Tibial nerve (tissue), 4 donors: ENCODE results near the gene RAB3B. TPM values are rescaled to one million over a fixed set of nuclear protein-coding genes. Genes with fewer than 3 reads are reported as not detected.
"Not testable (repeated sequence)": the region's sequence is repeated elsewhere in the genome, so short reads cannot be mapped to it uniquely, and the experiment has no call there.

ENCODE experiments used
- DNase-seq, 2 donors: peaks; one replicate each; pipeline ENCODE4 v3.0.0-alpha.2; 2019; ENCODE audit warnings: low spot score in 2 of 2
- H3K27ac ChIP-seq, 4 donors: fragments of 200-600 bp; sonication (generic) in 3 of 4; one replicate each; pipeline ENCODE4 v1.5.1; 2017 to 2019; ENCODE audit warnings: mild to moderate bottlenecking in 1 of 4
- H3K27me3 ChIP-seq, 2 donors: fragments of 200-600 bp; sonication (generic) in 1 of 2; one replicate each; pipeline versions ENCODE4 v1.5.1 to v1.6.0; 2017 to 2019
- H3K36me3 ChIP-seq, 3 donors: fragments of 200-600 bp; sonication (generic); one replicate each; pipeline ENCODE4 v1.5.1; 2018 to 2019
- H3K4me1 ChIP-seq, 4 donors: fragments of 200-600 bp; sonication (generic) in 3 of 4; one replicate each; pipeline ENCODE4 v1.5.1; 2017 to 2019
- H3K4me3 ChIP-seq, 4 donors: fragments of 200-600 bp; sonication (generic) in 3 of 4; one replicate each; pipeline ENCODE4 v1.5.1; 2017 to 2019; ENCODE audit warnings: mild to moderate bottlenecking in 1 of 4, moderate library complexity in 1 of 4
- H3K9me3 ChIP-seq, 4 donors: fragments of 200-600 bp; sonication (generic) in 3 of 4; one replicate each; pipeline ENCODE4 v1.5.1; 2017 to 2019
- EP300 ChIP-seq, 2 donors: sonication (generic); formaldehyde crosslinking; IDR thresholded peaks; one replicate each; pipeline ENCODE4 v1.6.1; 2017; ENCODE audit warnings: antibody characterized with exemption in 2 of 2, mild to moderate bottlenecking in 1 of 2
- POLR2A ChIP-seq, 2 donors: fragments of 450-650 bp; IDR thresholded peaks; one replicate each; pipeline ENCODE4 v1.6.1; 2017; ENCODE audit warnings: antibody characterized with exemption in 2 of 2, mild to moderate bottlenecking in 2 of 2, moderate library complexity in 2 of 2
- WGBS, 2 donors: methylation state at CpG; one replicate each; pipeline ENCODE4 v1.1.5; 2018; 5-methylcytosine and 5-hydroxymethylcytosine counted together
- total RNA-seq, 4 donors: library from RNA; depleted of rRNA; stranded (reverse); fragments of >200 nt; gene quantifications; one replicate each; pipeline ENCODE4 v1.1.0, GENCODE V29; 2016
- TF ChIP-seq, protein P1 (sequence below), 5 experiments: fragments of 200-600 bp in 3 of 5; fragments of 450-650 bp in 2 of 5; sonication (generic) in 3 of 5; IDR thresholded peaks; one replicate each; pipeline ENCODE4 v1.5.1; 2016 to 2019; ENCODE audit warnings: antibody characterized with exemption in 5 of 5, mild to moderate bottlenecking in 3 of 5, moderate library complexity in 2 of 5

The RAB3B gene
- total RNA-seq, 4 donors from 2014 or later = under 0.01 to 0.39 TPM; not detected in 2

DNA sequence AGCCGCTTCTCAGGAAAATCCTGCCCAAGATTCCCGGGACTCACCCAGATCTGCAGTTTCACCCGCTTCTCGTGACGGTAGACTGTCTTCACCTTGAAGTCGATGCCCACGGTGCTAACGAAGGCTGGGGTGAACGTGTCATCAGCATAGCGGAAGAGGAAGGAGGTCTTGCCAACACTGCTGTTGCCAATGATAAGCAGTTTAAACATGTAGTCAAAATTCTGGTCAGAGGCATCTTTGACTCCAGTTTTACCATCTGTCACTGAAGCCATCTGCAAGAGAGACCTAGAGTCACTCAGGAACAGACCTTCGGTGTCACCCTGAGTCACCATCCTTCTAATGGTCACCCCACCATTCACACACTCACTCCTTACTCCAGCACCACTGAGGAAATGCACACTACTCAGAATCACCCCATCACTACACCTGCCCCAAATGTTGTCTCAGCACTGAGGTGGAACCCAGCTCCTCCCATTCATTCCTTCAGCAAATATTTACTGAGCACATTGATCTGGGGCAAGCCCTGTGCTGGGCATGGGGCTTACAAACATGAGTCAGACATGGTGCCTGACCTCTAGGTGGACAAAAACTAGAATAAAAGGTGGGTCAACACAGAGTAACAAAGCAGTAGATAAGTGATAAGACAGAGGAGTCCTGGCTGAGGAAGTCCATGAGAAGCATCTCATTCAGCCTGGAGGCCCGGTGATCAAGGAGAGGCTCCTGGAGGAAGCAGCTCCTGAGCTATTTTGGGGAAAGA, 13.5 kb downstream of the RAB3B start:
- Histone ChIP-seq H3K27ac (no peak overlapping the region), H3K9me3 (no peaks in the 10 kb centered on the region), H3K4me1 (no peaks in the 10 kb centered on the region), H3K36me3 (no peaks in the 10 kb centered on the region), H3K27me3 (peaks cover 0 to 3% of the 10 kb centered on the region in 2 donors), H3K4me3 (no peak overlapping the region)
- no peak for TF ChIP-seq EP300 (IDR thresholded peaks at IDR 0.05)
- no peak for TF ChIP-seq POLR2A (IDR thresholded peaks at IDR 0.05)
- TF ChIP-seq, protein P1, sequence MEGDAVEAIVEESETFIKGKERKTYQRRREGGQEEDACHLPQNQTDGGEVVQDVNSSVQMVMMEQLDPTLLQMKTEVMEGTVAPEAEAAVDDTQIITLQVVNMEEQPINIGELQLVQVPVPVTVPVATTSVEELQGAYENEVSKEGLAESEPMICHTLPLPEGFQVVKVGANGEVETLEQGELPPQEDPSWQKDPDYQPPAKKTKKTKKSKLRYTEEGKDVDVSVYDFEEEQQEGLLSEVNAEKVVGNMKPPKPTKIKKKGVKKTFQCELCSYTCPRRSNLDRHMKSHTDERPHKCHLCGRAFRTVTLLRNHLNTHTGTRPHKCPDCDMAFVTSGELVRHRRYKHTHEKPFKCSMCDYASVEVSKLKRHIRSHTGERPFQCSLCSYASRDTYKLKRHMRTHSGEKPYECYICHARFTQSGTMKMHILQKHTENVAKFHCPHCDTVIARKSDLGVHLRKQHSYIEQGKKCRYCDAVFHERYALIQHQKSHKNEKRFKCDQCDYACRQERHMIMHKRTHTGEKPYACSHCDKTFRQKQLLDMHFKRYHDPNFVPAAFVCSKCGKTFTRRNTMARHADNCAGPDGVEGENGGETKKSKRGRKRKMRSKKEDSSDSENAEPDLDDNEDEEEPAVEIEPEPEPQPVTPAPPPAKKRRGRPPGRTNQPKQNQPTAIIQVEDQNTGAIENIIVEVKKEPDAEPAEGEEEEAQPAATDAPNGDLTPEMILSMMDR (IDR thresholded peaks at IDR 0.05) = no peak
- no peak for DNase-seq
- 90 to 94% methylated on average over 12 of the region's 12 CpGs for WGBS, 2 donors

DNA sequence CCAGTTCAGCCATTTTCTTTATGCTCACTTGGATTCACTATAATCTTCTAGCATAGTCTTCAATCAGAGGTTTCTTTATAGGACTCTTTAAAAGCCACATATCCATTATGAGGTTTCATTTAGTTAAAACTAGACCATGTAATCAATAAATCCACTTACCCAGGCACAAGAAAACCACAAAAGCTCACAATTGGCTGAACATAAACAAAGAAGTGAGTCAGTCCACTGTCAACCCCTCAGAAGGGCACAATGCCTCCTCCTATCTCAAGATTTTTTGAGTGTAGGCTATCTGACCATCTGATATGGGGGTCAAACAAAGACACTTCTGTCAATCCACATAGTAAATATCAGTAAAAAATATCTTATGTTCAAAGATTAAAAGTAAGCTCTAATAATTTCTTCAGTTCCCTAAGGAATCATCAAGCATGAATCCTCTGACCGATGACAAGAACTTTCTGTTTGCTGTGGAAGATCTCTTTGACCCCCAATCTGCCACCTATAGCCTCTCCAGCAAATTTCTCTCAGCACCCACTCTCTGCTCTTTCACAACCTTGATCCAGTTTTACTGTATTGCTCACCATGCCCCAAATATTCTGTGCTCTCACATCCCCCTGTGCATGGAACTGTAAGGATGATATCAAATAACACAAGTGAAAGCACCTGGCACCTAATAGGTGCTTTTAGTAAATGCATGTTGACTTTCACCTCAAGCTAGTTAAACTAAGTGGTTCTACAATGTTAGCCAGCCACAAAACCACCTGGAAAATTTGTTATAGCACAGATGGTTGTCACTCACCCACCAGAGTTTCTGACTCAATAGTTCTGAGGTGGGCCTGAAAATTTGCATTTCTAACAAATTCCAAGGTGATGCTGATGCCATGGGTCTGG, 16.7 kb downstream of the RAB3B start:
- no peaks in the 10 kb centered on the region for H3K36me3 ChIP-seq
- H3K27ac ChIP-seq = no peak overlapping the region
- H3K4me3 ChIP-seq = no peak overlapping the region
- no peaks in the 10 kb centered on the region for H3K9me3 ChIP-seq
- no peaks in the 10 kb centered on the region for H3K4me1 ChIP-seq
- DNase-seq = no peak
- TF ChIP-seq EP300 (IDR thresholded peaks at IDR 0.05) = no peak
- TF ChIP-seq POLR2A (IDR thresholded peaks at IDR 0.05) = no peak
- TF ChIP-seq, protein P1 (IDR thresholded peaks at IDR 0.05) = no peak
- 52 to 54% methylated on average over 1 of the region's 1 CpG for WGBS, 2 donors
- H3K27me3 ChIP-seq = peaks cover 0 to 3% of the 10 kb centered on the region in 2 donors

DNA sequence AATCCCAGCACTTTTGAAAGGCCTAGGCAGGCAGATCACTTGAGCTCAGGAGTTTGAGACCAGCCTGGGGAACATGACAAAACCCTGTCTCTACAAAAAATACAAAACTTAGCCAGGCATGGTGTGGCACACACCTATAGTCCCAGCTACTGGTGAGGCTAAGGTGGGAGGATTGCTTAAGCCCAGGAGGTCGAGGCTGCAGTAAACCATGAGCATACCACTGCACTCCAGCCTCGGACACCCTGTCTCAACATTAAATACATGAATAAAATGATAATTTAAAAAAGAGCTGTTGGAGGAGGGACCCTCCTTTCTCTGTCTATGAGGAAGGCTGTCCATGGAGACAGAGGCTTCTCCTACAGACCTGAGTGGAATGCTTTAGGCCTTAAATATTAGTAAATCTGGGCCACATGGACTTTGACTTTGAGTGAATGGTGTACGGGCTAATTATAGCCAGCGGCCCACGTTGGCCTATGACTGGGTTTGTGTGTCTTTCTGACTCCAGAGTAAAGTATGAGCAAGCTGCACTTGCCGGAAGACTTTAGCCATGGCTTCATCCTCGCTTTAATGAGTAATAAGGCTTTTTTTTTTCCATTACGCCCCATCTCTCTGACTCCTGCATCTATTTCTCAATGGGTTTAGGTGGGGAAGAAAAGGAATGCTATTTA, 21.3 kb downstream of the RAB3B start:
- WGBS, 2 donors = 80 to 82% methylated on average over 8 of the region's 8 CpGs
- H3K27ac ChIP-seq = no peak overlapping the region
- H3K4me1 ChIP-seq = no peaks in the 10 kb centered on the region
- H3K4me3 ChIP-seq = no peak overlapping the region
- no peaks in the 10 kb centered on the region for H3K27me3 ChIP-seq
- no peak for DNase-seq
- no peak for TF ChIP-seq EP300 (IDR thresholded peaks at IDR 0.05)
- TF ChIP-seq, protein P1 (IDR thresholded peaks at IDR 0.05) = no peak
- TF ChIP-seq POLR2A (IDR thresholded peaks at IDR 0.05) = no peak
- no peaks in the 10 kb centered on the region for H3K9me3 ChIP-seq
- no peaks in the 10 kb centered on the region for H3K36me3 ChIP-seq

DNA sequence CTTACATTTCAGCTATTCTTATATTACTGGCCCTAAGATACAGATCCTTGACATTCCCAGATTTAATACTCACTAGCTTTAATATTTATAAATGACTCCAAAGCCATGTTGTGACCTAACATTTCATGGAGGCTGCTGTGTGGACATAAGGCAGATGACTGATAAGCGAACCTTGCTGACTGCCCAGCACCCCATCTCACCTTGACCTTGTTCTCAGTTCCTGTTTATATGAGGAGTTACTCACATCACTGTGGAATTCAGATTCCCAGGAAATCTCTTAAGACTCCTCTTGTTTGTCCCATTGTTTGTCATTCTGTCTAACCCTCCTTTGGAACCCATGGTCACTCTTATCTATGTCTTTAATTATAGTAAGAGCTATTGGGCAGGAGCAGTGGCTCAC, 21.9 kb downstream of the RAB3B start:
- no peak overlapping the region for H3K4me3 ChIP-seq
- no peak for DNase-seq
- no peaks in the 10 kb centered on the region for H3K4me1 ChIP-seq
- no peaks in the 10 kb centered on the region for H3K9me3 ChIP-seq
- H3K27ac ChIP-seq = no peak overlapping the region
- WGBS, 2 donors = 87 to 90% methylated on average over 1 of the region's 1 CpG
- TF ChIP-seq, protein P1 (IDR thresholded peaks at IDR 0.05) = no peak
- H3K27me3 ChIP-seq = no peaks in the 10 kb centered on the region
- H3K36me3 ChIP-seq = no peaks in the 10 kb centered on the region

DNA sequence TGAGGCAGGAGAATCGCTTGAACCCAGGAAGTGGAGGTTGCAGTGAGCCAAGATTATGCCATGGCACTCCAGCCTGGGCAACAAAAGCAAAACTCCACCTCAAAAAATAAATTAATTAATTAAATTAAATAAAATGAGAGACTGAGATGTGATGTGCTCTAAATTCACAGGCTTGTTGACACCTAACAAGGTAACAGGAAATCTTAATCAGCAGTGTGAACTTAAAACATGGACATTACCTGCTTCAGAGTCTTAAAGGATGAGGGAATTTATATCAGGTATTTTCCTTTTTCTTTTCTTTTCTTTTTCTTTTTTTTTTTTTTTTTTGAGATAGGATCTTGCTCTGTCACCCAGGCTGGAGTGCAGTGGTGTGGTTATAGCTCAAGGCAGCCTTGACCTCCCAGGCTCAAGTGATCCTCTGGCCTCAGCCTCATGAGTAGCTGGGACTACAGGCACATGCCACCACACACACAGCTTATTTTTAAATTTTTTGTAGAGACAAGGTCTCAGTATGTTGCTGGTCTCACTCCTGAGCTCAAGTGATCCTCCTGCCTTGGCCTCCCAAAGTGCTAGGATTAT, 23.2 kb downstream of the RAB3B start:
- 93 to 95% methylated on average over 1 of the region's 1 CpG for WGBS, 2 donors

More for the DNA sequence above, 23.2 kb downstream of the RAB3B start:
- not testable (repeated sequence) for H3K4me1 ChIP-seq, H3K4me3 ChIP-seq, H3K9me3 ChIP-seq, DNase-seq, H3K36me3 ChIP-seq, H3K27me3 ChIP-seq, H3K27ac ChIP-seq
